HEK293 (cell line): ENCODE data around the gene HSPG2.

Source experiments
- YY1 ChIP-seq: fragments of 450-650 bp; formaldehyde crosslinking; IDR thresholded peaks from 2 replicates; pipeline ENCODE4 v1.5.1; 2018; ENCODE audit warnings: missing biosample characterization, missing genetic modification characterization
- ZSCAN5A ChIP-seq: fragments of 450-650 bp; formaldehyde crosslinking; IDR thresholded peaks from 2 replicates; pipeline ENCODE4 v1.5.1; 2016; ENCODE audit warnings: missing biosample characterization, missing genetic modification characterization

- no peak for TF ChIP-seq ZSCAN5A
- TF ChIP-seq YY1 (tag by site-specific recombination): no peak
Measured at GRCh38 chr1:21936366-21937031, 611 bp downstream of the HSPG2 start.
